ENCODE results near the gene GPRC5C.
"Not testable (repeated sequence)": the region's sequence is repeated elsewhere in the genome, so short reads cannot be mapped to it uniquely, and the experiment has no call there.

GPRC5C gene

GRCh38 chr17:74431568-74432423 is at the start of gene GPRC5C:
GPRC5C (plus strand) TSS chr17:74432088; CDS start chr17:74439777, 7,689 bp downstream.
- peak; percentile 71 to 80 for DNase-seq

DNA sequence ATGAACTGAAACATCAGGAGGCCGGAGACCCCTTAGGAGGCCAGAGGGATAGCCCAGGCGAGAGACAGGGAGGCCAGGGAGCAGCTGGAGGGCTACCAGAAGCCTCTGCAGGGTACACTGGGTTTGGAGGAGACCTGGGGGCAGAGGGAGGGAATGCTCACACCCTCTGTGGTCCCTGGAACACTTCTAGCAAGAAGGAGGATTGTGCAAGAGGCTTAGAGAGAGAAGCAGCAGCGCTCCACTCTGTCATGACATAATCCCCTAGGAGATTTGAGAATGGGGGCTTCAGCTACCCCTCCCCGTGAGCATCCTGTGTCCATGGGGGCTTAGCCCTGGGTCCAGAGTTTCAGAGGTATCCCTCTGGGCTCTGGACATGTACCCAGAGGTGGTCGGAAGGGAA is 48.7 kb upstream of the GPRC5C start:
- no peak for DNase-seq

DNA sequence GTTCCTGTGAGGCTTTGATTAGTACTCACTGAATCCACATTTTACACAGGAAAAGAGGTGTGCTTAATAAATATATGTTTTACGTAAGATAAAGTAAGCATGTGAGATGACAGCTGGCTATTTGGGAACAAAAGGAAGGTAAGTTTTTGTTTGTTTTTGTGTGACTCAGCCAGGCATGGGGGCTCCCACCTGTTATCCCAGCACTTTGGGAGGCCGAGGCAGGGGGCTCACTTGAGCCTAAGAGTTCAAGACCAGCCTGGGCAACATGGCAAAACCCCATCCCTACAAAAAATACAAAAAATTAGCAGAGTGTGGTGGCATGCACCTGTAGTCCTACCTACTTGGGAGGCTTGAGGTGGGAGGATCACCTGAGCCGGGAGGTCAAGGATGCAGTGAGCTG is 46.7 kb upstream of the GPRC5C start:
- no peak for DNase-seq

DNA sequence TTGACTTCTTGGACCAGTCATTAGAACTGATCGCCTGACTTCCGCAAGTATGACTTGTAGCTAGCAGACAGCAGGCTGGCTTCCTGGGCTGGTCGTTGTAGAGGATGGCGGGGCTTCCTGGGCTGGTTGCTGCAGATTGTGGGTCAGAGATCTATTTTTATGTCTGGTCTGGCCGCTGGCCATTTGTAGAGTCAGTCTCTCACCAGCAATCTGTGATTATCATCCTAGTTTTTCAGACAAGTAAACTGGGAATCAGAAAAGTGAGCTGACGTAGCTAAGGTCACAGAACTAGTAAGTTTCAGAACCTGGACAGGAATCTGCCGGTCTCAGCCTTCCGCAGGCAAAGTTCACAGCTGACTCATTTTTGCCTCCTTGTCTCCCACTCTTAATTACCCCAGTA is 45.5 kb upstream of the GPRC5C start:
- no peak for DNase-seq

GRCh38 chr17:74387365-74388218 is 44.3 kb upstream of the GPRC5C start:
- DNase-seq = no peak

GRCh38 chr17:74389084-74389753 is 42.7 kb upstream of the GPRC5C start:
- DNase-seq = no peak

DNA sequence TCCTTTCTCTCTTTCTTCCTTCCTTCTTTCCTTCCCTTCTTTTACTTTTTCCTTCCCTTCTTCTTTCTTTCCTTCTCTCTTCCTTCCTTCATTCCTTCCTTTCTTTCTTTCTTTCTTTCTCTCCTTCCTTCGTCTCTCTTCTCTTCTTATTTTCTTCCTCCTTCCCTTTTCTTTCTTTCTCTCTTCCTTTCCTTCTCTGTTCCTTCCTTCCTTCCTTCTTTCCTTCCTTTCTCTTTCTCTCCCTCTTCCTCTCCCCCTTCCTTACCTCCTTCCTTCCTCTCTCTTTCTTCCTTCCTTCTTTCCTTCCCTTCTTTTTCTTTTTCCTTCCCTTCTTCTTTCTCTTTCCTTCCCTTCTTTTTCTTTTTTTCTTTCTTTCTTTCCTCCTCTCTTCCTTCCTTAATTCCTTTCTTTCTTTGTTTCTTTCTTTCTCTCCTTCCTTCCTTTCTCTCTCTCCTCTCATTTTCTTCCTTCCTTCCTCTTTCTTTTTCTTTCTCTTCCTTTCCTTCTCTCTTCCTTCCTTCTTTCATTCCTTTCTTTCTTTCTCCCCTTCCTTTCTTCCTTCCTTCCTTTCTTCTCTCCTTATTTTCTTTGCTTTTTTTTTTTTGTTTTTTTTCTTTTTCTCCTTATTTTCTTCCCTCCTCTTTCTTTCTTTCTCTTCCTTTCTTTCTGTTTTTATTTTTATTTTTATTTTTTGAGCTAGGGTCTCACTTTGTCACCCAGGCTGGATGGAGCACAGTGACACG is 41.8 kb upstream of the GPRC5C start:
- DNase-seq = no peak

GRCh38 chr17:74390680-74391653 is 40.9 kb upstream of the GPRC5C start:
- DNase-seq = no peak

DNA sequence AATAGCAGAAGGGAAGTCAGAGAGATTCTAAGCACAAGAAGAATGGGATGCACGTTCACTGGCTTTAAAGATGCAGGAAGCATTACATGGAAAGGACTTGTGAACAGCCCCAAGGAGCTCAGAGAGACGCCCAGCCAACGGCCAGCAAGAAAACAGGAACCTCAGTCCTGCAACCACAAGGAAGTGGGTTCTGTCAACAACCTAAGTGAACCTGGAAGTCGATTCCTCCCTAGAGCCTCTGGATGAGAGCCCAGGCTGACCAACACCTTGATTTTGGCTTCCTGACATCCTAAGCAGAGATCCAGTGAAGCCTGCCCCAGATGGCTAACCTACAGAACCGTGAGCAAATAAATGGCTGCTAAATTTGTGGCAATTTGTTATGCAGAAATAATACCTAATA is 40.1 kb upstream of the GPRC5C start:
- DNase-seq = no peak

DNA sequence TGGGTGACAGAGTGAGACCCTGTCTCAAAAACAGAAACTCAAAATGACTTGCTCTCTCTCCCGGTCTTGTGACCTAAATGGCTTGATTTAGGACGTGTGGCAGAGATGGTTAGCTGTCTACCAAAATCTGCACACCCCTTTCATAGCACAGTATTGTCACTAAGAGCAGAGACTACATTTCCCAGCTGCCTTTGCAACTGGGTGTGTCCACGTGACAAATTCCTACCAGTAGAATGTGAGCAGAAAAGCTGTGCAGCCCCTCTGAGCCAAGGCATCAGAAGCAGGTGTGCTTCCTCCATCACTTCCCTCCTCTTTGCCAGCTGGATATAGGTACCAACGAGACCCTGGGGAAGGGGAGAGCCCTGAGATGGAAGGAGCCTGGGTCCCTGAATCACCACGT is 39.0 kb upstream of the GPRC5C start:
- DNase-seq = peak in 1 of 2 experiments; percentile 19

DNA sequence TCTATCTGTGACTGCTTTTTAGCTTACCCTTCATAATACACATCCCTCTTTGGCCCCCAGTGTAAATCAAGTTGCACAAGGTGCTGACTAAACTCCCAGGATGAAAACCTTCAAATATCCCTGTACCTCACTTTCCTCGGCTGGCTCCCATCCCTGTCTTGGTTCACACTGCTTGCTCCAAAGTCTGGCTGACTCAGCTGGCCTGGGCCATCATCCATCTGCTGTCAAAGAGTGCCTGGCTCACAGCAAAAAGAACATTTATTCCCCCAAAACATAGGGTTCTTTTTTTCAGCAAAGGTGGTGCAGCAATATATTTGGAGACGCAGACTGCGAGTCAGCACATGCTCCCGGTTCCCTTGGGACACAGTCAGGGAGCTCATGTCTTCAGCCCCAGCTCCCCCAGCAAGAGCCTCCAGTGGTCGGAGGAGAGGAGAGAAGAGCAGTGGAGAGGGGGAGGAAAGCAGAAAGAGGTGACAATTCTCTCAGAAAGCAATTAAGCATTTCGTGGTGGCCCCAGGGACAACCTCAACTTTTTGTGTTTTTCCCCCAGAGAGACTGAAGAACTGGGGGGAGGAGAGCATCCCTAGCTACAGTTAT is 38.4 kb upstream of the GPRC5C start:
- DNase-seq = no peak

GRCh38 chr17:74394275-74394950 is 37.5 kb upstream of the GPRC5C start:
- DNase-seq = no peak

GRCh38 chr17:74394977-74395376 is 36.9 kb upstream of the GPRC5C start:
- DNase-seq = no peak

DNA sequence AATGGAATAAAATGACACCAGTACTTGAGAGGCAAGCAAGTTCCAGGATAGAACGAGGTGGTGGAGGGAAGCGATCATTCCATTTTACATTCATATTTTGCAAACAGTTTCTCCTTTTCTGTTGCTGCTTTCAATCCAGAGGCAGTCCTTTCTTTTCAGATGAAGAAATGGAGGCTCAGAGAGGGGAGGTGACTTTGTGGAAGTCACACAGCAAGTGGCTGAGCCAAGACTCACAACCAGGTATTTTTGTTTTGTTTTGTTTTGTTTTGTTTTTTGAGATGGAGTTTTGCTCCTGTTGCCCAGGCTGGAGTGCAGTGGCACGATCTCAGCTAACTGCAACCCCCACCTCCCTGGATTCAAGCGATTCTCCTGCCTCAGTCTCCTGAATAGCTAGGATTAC is 35.3 kb upstream of the GPRC5C start:
- DNase-seq = no peak

DNA sequence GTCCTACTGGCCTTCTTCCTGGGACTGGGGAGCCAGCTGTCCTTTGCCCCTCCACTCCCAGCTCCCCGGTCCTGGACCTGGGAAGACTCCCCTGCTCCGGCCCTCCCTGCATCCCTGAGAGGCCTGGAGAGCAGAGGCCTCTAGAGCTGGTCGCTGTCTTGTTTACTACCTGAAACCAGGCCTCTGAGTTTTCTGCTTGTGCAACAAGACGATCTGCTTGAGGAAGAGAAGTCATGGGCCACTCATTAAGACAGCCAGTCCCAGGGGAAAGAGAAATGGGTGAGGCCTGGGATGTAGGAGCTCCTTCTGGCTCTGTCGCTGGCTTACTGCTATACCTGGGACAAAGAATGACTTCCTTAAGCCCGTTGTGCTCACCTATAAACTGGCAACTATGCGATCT is 29.8 kb upstream of the GPRC5C start:
- DNase-seq = no peak

- no peak for DNase-seq
Observed at GRCh38 chr17:74403512-74404137, 28.3 kb upstream of the GPRC5C start.

DNA sequence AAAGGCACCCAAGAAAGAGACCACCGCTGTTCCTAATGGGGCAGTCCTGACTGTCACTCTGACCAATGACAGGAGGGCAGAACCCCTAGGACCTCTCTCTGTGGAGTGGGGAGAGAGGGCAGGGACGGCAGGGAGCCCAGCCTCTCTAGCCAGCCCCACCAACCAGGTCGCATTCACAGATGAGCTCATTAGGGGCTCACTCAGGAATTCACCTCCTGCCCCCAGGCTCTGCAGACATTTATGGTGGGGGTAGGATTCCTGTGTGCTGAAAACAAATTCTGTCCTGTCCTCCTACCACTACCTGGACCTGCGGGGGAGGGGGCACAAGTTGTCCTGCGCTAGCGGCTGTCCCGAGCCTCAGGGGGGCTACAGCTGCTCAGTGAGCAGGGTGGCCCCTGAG is 27.7 kb upstream of the GPRC5C start:
- no peak for DNase-seq

GRCh38 chr17:74404789-74405188 is 27.1 kb upstream of the GPRC5C start:
- no peak for DNase-seq

DNA sequence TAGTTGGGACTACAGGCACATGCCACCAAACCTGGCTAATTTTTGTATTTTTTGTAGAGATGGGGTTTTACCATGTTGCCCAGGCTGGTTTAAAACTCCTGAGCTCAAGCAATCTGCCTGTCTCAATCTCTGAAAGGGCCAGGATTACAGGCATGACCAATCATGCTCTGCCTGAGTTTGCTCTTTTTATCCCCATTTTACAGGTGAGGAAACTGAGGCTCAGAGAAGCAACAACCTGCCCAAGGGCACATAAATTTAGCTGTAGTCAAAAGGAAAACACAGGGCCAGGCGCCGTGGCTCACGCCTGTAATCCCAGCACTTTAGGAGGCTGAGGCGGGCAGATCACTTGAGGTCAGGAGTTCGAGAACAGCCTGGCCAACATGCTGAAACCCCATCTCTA is 26.6 kb upstream of the GPRC5C start:
- not testable (repeated sequence) for DNase-seq

DNA sequence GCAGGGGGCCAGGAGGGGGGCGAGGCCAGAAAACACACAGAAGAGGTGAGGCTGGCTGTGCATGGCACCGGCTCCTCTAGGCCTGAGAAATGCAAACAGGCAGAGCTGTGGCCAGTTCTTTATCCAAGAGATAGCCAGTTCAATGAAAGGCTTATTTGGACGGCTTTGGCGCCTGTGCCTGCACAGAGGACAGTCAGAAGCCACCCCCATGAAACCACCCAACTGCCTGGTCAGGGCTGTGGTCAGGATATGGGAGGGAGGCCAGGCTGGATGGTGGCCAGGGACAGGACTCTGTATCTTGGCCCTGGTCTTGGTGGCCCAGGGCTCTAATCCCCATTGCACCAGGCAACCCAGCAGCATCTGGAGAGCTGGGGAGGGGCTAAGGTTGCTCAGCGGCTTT is 24.5 kb upstream of the GPRC5C start:
- no peak for DNase-seq
